Left cardiac atrium (tissue), 2 donors: Measurements from ENCODE around the gene RPUSD3. TPM values are rescaled to one million over a fixed set of nuclear protein-coding genes. Genes with fewer than 3 reads are reported as not detected.

Experiments used
- total RNA-seq, 2 donors: library from RNA; stranded (reverse); fragmentation: NEBNext Ultra II Directional; extraction: Animal tissue kit (Norgen Biotek cat#: 25700); gene quantifications; one replicate each; pipeline ENCODE4 v1.2.1, GENCODE V29; 2021
- donor health status: DM: no; HTN: yes; CAD: no; lungs with severe emphysema.
- donor health status: DM: yes; HTN: yes; CAD: no.

The RPUSD3 gene
- total RNA-seq, 2 donors from 2014 or later: 26.2 to 36.3 TPM

Other genes starting within 250 kb of the RPUSD3 start
- gene MTMR14, start 194.5 kb downstream of the RPUSD3 start, total RNA-seq: 10 to 100 TPM; 32.0 to 47.1 TPM
- gene CPNE9, start 140.2 kb downstream of the RPUSD3 start, total RNA-seq: under 1 TPM in 1 of 2 donors, not detected in 1; 0.10 TPM
- gene BRPF1, start 112.3 kb downstream of the RPUSD3 start, total RNA-seq: 10 to 100 TPM; 10.2 to 14.6 TPM
- 10 to 100 TPM; 11.8 to 12.6 TPM for gene OGG1, start 94.1 kb downstream of the RPUSD3 start, total RNA-seq
- gene CAMK1, start 74.1 kb downstream of the RPUSD3 start, total RNA-seq: 10 to 100 TPM; 24.2 to 27.4 TPM
- gene TADA3, start 51.5 kb downstream of the RPUSD3 start, total RNA-seq: 10 to 100 TPM; 42.0 to 42.7 TPM
- gene ARPC4, start 50.9 kb downstream of the RPUSD3 start, total RNA-seq: 10 to 100 TPM; 80.8 to 96.2 TPM
- gene TTLL3, start 33.7 kb downstream of the RPUSD3 start, total RNA-seq: 10 to 100 TPM; 15.4 to 20.4 TPM
- 100 to 1,000 TPM in 1 of 2 donors, 10 to 100 TPM in 1; 63.3 to 127 TPM for gene CIDEC, start 36.2 kb upstream of the RPUSD3 start, total RNA-seq
- gene JAGN1, start 46.6 kb upstream of the RPUSD3 start, total RNA-seq: 10 to 100 TPM; 20.7 to 25.6 TPM
- gene IL17RE, start 58.8 kb upstream of the RPUSD3 start, total RNA-seq: 1 to 10 TPM; 1.8 to 2.2 TPM
- gene IL17RC, start 73.1 kb upstream of the RPUSD3 start, total RNA-seq: 10 to 100 TPM; 33.2 to 34.6 TPM
- 10 to 100 TPM; 47.4 to 59.8 TPM for gene CRELD1, start 89.8 kb upstream of the RPUSD3 start, total RNA-seq
- gene PRRT3, start 108.4 kb upstream of the RPUSD3 start, total RNA-seq: 1 to 10 TPM in 1 of 2 donors, under 1 TPM in 1; 0.97 to 1.4 TPM
- 10 to 100 TPM; 80.0 to 86.7 TPM for gene EMC3, start 142.8 kb upstream of the RPUSD3 start, total RNA-seq
- gene FANCD2, start 182.4 kb upstream of the RPUSD3 start, total RNA-seq: 1 to 10 TPM in 1 of 2 donors, under 1 TPM in 1; 0.71 to 1.8 TPM